PC-9 (cell line): ENCODE measurements around the gene HNRNPAB.

Experiments
- CTCF ChIP-seq: fragments of 200-600 bp; sonication (generic); conservative IDR thresholded peaks from 2 replicates; pipeline ENCODE4 v1.6.1; 2017; ENCODE audit warnings: mixed run types, antibody characterized with exemption, mild to moderate bottlenecking, moderate library complexity
- EZH2 ChIP-seq: fragments of 200-600 bp; sonication (generic); IDR thresholded peaks from 2 replicates; pipeline ENCODE4 v1.8.0; 2017; ENCODE audit warnings: antibody characterized with exemption, low read depth

GRCh38 chr5:178236679-178237078 lies 32.3 kb downstream of the HNRNPAB start:
- TF ChIP-seq CTCF, result no peak
- no peak for TF ChIP-seq EZH2
